ENCODE measurements around the gene MED25. TPM values are rescaled to one million over a fixed set of nuclear protein-coding genes. Genes with fewer than 3 reads are reported as not detected.

The MED25 gene
- total and polyA plus RNA-seq, 2 of the 4 experiments (the other 2 are of a cell fraction), result 4.7 to 38.5 TPM

- CTCF ChIA-PET, result no interaction called here
- Histone ChIP-seq H2AK5ac (ENCODE audit: low read depth, low read length) (no peak overlapping the region), H3K9ac (ENCODE audit: low read depth, low read length) (no peak overlapping the region), H2AFZ (replicated peaks; ENCODE audit: low read length, poor library complexity) (no peak overlapping the region), H3K79me1 (ENCODE audit: low read depth in 1 of 2, low read length in 2 of 2) (peaks cover 0 to 28% of the 10 kb centered on the region in 2 experiments; a peak in 2 of 4 replicates), H2BK5ac (ENCODE audit: low read depth, low read length, poor library complexity, severe bottlenecking) (no peak overlapping the region), H3K27ac (ENCODE audit: insufficient read depth, low read length) (no peak overlapping the region), H3K4me3 (ENCODE audit: insufficient read depth, low read depth, low read length) (no peak overlapping the region), H2BK120ac (ENCODE audit: low read depth, low read length) (no peak overlapping the region), H3K23ac (ENCODE audit: low read depth, low read length) (no peak overlapping the region), H3K56ac (ENCODE audit: extremely low read depth, insufficient read depth, low read length) (no peak overlapping the region), H3K4ac (ENCODE audit: low read depth, low read length) (no peak overlapping the region), H3K4me1 (ENCODE audit: control insufficient read depth, insufficient read depth, low read length) (no peaks in the 10 kb centered on the region), H4K91ac (ENCODE audit: insufficient read depth, low read depth, low read length) (no peak overlapping the region), H3K27me3 (ENCODE audit: control insufficient read depth, insufficient read depth, low read length) (no peaks in the 10 kb centered on the region), H3K9me1 (ENCODE audit: insufficient read depth, low read length) (peaks cover 9% of the 10 kb centered on the region; the same call in 1 of the 2 replicates), H2BK20ac (ENCODE audit: low read depth, low read length) (no peak overlapping the region), H3K9me3 (ENCODE audit: control insufficient read depth, insufficient read depth, low read length) (no peaks in the 10 kb centered on the region), H3K4me2 (ENCODE audit: low read depth, low read length) (no peak overlapping the region), H2AK9ac (replicated peaks; ENCODE audit: low read depth, low read length, poor library complexity) (no peak overlapping the region), H4K20me1 (ENCODE audit: insufficient read depth, low read length) (no peaks in the 10 kb centered on the region; the same call in 1 of the 2 replicates), H3K36me3 (ENCODE audit: control insufficient read depth, insufficient read depth, low read length) (peaks cover 45% of the 10 kb centered on the region), H4K8ac (ENCODE audit: low read depth in 2 of 2, low read length in 2 of 2) (no peak overlapping the region), H2BK15ac (ENCODE audit: low read depth, low read length) (no peak overlapping the region), H3K18ac (ENCODE audit: low read depth, low read length) (no peak overlapping the region), H3K14ac (replicated peaks; ENCODE audit: low read depth, low read length) (no peak overlapping the region), H4K5ac (ENCODE audit: low read depth, low read length) (no peak overlapping the region)
- intact Hi-C loops (cut with micrococcal nuclease), result no loop called here
- ATAC-seq (ENCODE audit: low read depth) (no peak), DNase-seq (no peak)
- WGBS, 2 experiments (ENCODE audit: extremely low coverage in 2 of 2, insufficient read length in 1 of 2), result 83% methylated on average over 6 of the region's 11 CpGs; no CpG with 5 or more reads in 1 of the 2 experiments
- POLR2A ChIA-PET (ENCODE audit: unreplicated experiment), result no interaction called here
- BruUV-seq (replicated peaks), result no TSS peak
- in situ Hi-C loops (cut with MboI; ENCODE audit: low sequenced_read_pairs), result no loop called here
- TF ChIP-seq, protein P1, sequence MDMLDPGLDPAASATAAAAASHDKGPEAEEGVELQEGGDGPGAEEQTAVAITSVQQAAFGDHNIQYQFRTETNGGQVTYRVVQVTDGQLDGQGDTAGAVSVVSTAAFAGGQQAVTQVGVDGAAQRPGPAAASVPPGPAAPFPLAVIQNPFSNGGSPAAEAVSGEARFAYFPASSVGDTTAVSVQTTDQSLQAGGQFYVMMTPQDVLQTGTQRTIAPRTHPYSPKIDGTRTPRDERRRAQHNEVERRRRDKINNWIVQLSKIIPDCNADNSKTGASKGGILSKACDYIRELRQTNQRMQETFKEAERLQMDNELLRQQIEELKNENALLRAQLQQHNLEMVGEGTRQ (IDR thresholded peaks at IDR 0.05; ENCODE audit: low read depth, low read length), result no peak
- TF ChIP-seq ELK1 (IDR thresholded peaks at IDR 0.05; ENCODE audit: borderline replicate concordance, low read depth, low read length) (no peak), SMC3 (IDR thresholded peaks at IDR 0.05; ENCODE audit: low read depth, low read length) (no peak), POLR2A (IDR thresholded peaks at IDR 0.05; ENCODE audit: low read depth, low read length) (no peak)
- dilution Hi-C loops (cut with HindIII; ENCODE audit: low sequenced_read_pairs, unreplicated experiment), result no loop called here
Observed at GRCh38 chr19:49840321-49840720, 22.2 kb downstream of the MED25 start.

All from IMR-90 (cell line).